ENCODE results near the gene FBXL7.

DNA sequence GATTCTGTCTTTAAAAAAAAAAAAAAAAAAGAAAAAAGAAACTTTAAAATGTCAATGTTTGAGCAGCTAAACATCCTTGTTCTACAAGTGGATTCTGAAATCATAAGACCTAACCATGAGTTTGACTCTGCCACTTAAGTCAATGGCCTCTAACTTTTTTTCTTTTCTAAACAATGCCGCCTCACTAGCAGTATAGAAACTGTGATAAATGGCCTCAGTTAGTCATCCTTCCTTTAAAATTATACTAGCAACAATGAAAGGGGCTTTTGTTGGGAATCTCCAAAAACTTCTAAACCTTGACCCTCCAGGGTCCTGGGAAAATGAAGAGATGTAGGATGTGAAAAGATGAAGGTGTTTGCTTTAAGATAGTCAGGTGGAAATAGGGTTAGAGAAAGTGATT is 71.1 kb downstream of the FBXL7 start:
- TF ChIP-seq, protein P1, sequence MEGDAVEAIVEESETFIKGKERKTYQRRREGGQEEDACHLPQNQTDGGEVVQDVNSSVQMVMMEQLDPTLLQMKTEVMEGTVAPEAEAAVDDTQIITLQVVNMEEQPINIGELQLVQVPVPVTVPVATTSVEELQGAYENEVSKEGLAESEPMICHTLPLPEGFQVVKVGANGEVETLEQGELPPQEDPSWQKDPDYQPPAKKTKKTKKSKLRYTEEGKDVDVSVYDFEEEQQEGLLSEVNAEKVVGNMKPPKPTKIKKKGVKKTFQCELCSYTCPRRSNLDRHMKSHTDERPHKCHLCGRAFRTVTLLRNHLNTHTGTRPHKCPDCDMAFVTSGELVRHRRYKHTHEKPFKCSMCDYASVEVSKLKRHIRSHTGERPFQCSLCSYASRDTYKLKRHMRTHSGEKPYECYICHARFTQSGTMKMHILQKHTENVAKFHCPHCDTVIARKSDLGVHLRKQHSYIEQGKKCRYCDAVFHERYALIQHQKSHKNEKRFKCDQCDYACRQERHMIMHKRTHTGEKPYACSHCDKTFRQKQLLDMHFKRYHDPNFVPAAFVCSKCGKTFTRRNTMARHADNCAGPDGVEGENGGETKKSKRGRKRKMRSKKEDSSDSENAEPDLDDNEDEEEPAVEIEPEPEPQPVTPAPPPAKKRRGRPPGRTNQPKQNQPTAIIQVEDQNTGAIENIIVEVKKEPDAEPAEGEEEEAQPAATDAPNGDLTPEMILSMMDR (IDR thresholded peaks at IDR 0.05; ENCODE audit: low read length) = no peak
- no peak for TF ChIP-seq EZH2 (IDR thresholded peaks at IDR 0.05; ENCODE audit: borderline replicate concordance, low read length)
